HCT116 (cell line): ENCODE data around the gene COG8. TPM values are rescaled to one million over a fixed set of nuclear protein-coding genes. Genes with fewer than 3 reads are reported as not detected.

Source experiments
- ATAC-seq: fragments of 200-7000 bp; cut with Tn5 transposase; 2 replicates; pipeline ENCODE4 v1.9.1; 2020; ENCODE audit warnings: mild to moderate bottlenecking, moderate library complexity
- Bru-seq: library from RNA; stranded (reverse); fragments of 400-500 nt; gene quantifications from one replicate; lab custom pipeline; 2021; lab: Mats Ljungman, UMichigan
- BruChase-seq, 2 experiments: library from RNA; stranded (reverse); fragments of 400-500 nt; gene quantifications; one replicate each; lab custom pipeline; 2021; lab: Mats Ljungman, UMichigan
- BruUV-seq: library from RNA; stranded (reverse); fragments of 400-500 nt; replicated peaks from 2 replicates; lab custom pipeline; 2021; lab: Mats Ljungman, UMichigan
- CTCF ChIA-PET: fragments of 300-600 bp; sonication (Branson Sonifier 250); formaldehyde crosslinking; loops from one replicate; lab custom pipeline; 2021; ENCODE audit warnings: antibody characterized with exemption; lab: Charles Lee
- POLR2A ChIA-PET: fragments of 300-600, 350-600 bp; sonication (Branson Sonifier 250); formaldehyde crosslinking; loops from one replicate; lab custom pipeline; 2021; ENCODE audit warnings: antibody characterized with exemption; lab: Charles Lee
- RAD21 ChIA-PET, 2 experiments: fragments of 300-600 bp; sonication (Branson Sonifier 250); formaldehyde crosslinking; loops; one replicate each; lab custom pipeline; 2023; ENCODE audit warnings: low total read pairs in 2 of 2; ENCODE audit not compliant: uncharacterized antibody in 2 of 2, unreplicated experiment in 2 of 2, low non-redundant PET in 1 of 2; lab: Charles Lee
- DNase-seq: peaks from one replicate; pipeline ENCODE4 v3.0.0-alpha.2; 2010; ENCODE audit warnings: low read depth, low spot score
- H2AFZ ChIP-seq: fragments of 200-600 bp; shearing (Covaris generic), sonication (generic); 2 replicates; pipeline ENCODE4 v1.6.1; 2017; ENCODE audit warnings: low read depth, mixed run types, mixed read lengths, antibody characterized with exemption, low read length; ENCODE audit not compliant: poor library complexity, severe bottlenecking
- H3K27ac ChIP-seq: 2 replicates; pipeline ENCODE4 v1.5.1; 2012; ENCODE audit warnings: low read depth, low read length
- H3K27me3 ChIP-seq: fragments of 200-600 bp; sonication (generic); 2 replicates; pipeline ENCODE4 v1.6.1; 2016; ENCODE audit warnings: mixed run types, low read length, mixed read lengths; ENCODE audit not compliant: insufficient read depth
- H3K36me3 ChIP-seq, 2 experiments: fragments of 200-500 bp in 1 of 2; fragments of 200-600 bp in 1 of 2; sonication (Bioruptor generic) in 1 of 2; sonication (generic) in 1 of 2; 2 replicates each; pipeline versions ENCODE4 v1.5.1 to v1.6.1; 2014 to 2016; ENCODE audit warnings: low read length in 2 of 2, inconsistent platforms in 1 of 2, mixed read lengths in 1 of 2, mixed run types in 1 of 2; ENCODE audit not compliant: insufficient read depth in 2 of 2, control insufficient read depth in 1 of 2
- H3K4me1 ChIP-seq, 2 experiments: fragments of 200-600 bp in 1 of 2; sonication (generic) in 1 of 2; 2 replicates each; pipeline versions ENCODE4 v1.5.1 to v1.6.1; 2012 to 2017; ENCODE audit warnings: low read length in 2 of 2, inconsistent platforms in 1 of 2, mild to moderate bottlenecking in 1 of 2, mixed read lengths in 1 of 2, mixed run types in 1 of 2, moderate library complexity in 1 of 2; ENCODE audit not compliant: insufficient read depth in 2 of 2, control insufficient read depth in 1 of 2
- H3K4me2 ChIP-seq: fragments of 200-600 bp; sonication (generic); 2 replicates; pipeline ENCODE4 v1.6.1; 2017; ENCODE audit warnings: mixed run types, low read length, mixed read lengths
- H3K4me3 ChIP-seq, 2 experiments: fragments of 200-600 bp in 1 of 2; sonication (generic) in 1 of 2; replicated peaks in 1 of 2; 2 replicates each; pipeline ENCODE4 v1.5.1; 2011 to 2016; ENCODE audit warnings: low read length in 2 of 2, control low read depth in 1 of 2, low read depth in 1 of 2, mild to moderate bottlenecking in 1 of 2, mixed read lengths in 1 of 2, mixed run types in 1 of 2
- H3K79me2 ChIP-seq: fragments of 200-600 bp; sonication (generic); 2 replicates; pipeline ENCODE4 v1.6.1; 2017; ENCODE audit warnings: mild to moderate bottlenecking, mixed run types, low read length, moderate library complexity, mixed read lengths; ENCODE audit not compliant: insufficient read depth
- H3K9ac ChIP-seq: fragments of 200-600 bp; sonication (generic); 2 replicates; pipeline ENCODE4 v1.6.1; 2016; ENCODE audit warnings: low read length, mixed read lengths
- H3K9me2 ChIP-seq: fragments of 200-600 bp; sonication (generic), shearing (Covaris generic); 2 replicates; pipeline ENCODE4 v1.6.1; 2017; ENCODE audit warnings: mixed run types, mild to moderate bottlenecking, moderate library complexity; ENCODE audit not compliant: insufficient read depth
- H3K9me3 ChIP-seq, 2 experiments: fragments of 200-500 bp in 1 of 2; fragments of 200-600 bp in 1 of 2; sonication (Bioruptor generic) in 1 of 2; sonication (generic) in 1 of 2; 2 replicates each; pipeline ENCODE4 v1.6.1; 2014 to 2017; ENCODE audit warnings: low read length in 2 of 2, mixed read lengths in 2 of 2, inconsistent platforms in 1 of 2, low read depth in 1 of 2, mild to moderate bottlenecking in 1 of 2, mixed run types in 1 of 2, moderate library complexity in 1 of 2; ENCODE audit not compliant: control insufficient read depth in 1 of 2, insufficient read depth in 1 of 2
- H4K20me1 ChIP-seq: fragments of 200-600 bp; sonication (generic), shearing (Covaris generic); 2 replicates; pipeline ENCODE4 v1.6.1; 2017; ENCODE audit warnings: mixed run types, mild to moderate bottlenecking, moderate library complexity; ENCODE audit not compliant: insufficient read depth
- ATF3 ChIP-seq: IDR thresholded peaks from 2 replicates; pipeline ENCODE4 v1.6.1; 2012
- CTCF ChIP-seq, 3 experiments: fragments of 200-600 bp in 1 of 3; sonication (generic) in 1 of 3; IDR thresholded peaks in 2 of 3; conservative IDR thresholded peaks in 1 of 3; 2 replicates each; pipeline ENCODE4 v1.5.1; 2012 to 2017; ENCODE audit warnings: low read depth in 2 of 3, low read length in 2 of 3, antibody characterized with exemption in 1 of 3, borderline replicate concordance in 1 of 3, control low read depth in 1 of 3, mild to moderate bottlenecking in 1 of 3, mixed read lengths in 1 of 3, mixed run types in 1 of 3, moderate library complexity in 1 of 3; ENCODE audit not compliant: insufficient read depth in 1 of 3
- EGR1 ChIP-seq: IDR thresholded peaks from 2 replicates; pipeline ENCODE4 v1.6.1; 2012; ENCODE audit warnings: low read depth
- ELF1 ChIP-seq: IDR thresholded peaks from 2 replicates; pipeline ENCODE4 v1.6.1; 2012; ENCODE audit warnings: low read depth, borderline replicate concordance
- EZH2 ChIP-seq: fragments of 200-600 bp; sonication (generic); IDR thresholded peaks from 2 replicates; pipeline ENCODE4 v1.6.1; 2017; ENCODE audit warnings: antibody characterized with exemption, mixed run types
- EZH2phosphoT487 ChIP-seq: fragments of 200-600 bp; IDR thresholded peaks from 2 replicates; pipeline ENCODE4 v1.6.1; 2018; ENCODE audit warnings: antibody characterized with exemption, borderline replicate concordance
- FOSL1 ChIP-seq: IDR thresholded peaks from 2 replicates; pipeline ENCODE4 v1.6.1; 2012; ENCODE audit warnings: low read depth
- POLR2A ChIP-seq: IDR thresholded peaks from 2 replicates; pipeline ENCODE4 v1.7.0; 2011; ENCODE audit warnings: borderline replicate concordance; ENCODE audit not compliant: insufficient read depth, insufficient read length; ENCODE audit errors: extremely low read depth
- POLR2AphosphoS5 ChIP-seq: IDR thresholded peaks from 2 replicates; pipeline ENCODE4 v1.6.1; 2011; ENCODE audit warnings: mild to moderate bottlenecking, low read depth, low read length, moderate library complexity
- REST ChIP-seq: IDR thresholded peaks from 2 replicates; pipeline ENCODE4 v1.6.1; 2012; ENCODE audit warnings: low read depth
- SP1 ChIP-seq: IDR thresholded peaks from 2 replicates; pipeline ENCODE4 v1.6.1; 2012; ENCODE audit warnings: low read depth
- SRF ChIP-seq: IDR thresholded peaks from 2 replicates; pipeline ENCODE4 v1.6.1; 2012; ENCODE audit warnings: low read depth
- YY1 ChIP-seq: IDR thresholded peaks from 2 replicates; pipeline ENCODE4 v1.6.1; 2011; ENCODE audit warnings: low read length, low read depth, moderate library complexity, mild to moderate bottlenecking; ENCODE audit not compliant: insufficient replicate concordance; ENCODE audit errors: extremely low read depth
- ZBTB33 ChIP-seq: IDR thresholded peaks from 2 replicates; pipeline ENCODE4 v1.6.1; 2011; ENCODE audit warnings: mild to moderate bottlenecking, low read length, moderate library complexity; ENCODE audit not compliant: insufficient replicate concordance; ENCODE audit errors: extremely low read depth
- ZNF274 ChIP-seq: fragments of 200-500 bp; sonication (Bioruptor generic); IDR thresholded peaks from 2 replicates; pipeline ENCODE4 v1.6.1; 2014; ENCODE audit warnings: mild to moderate bottlenecking, low read depth, low read length, inconsistent platforms
- intact Hi-C: fragments of 100-400 bp; cut with micrococcal nuclease; formaldehyde crosslinking; loops from 2 replicates; pipeline ENCODE4 v1.10.0; 2022
- long read RNA-seq: library from polyadenylated mRNA; unstranded; transcript quantifications from one replicate; pipeline ENCODE4 v2.0.0, GENCODE V29; 2021; ENCODE audit not compliant: unreplicated experiment
- polyA plus RNA-seq: library from polyadenylated mRNA; unstranded; fragments of >200 nt; gene quantifications from 2 replicates; pipeline ENCODE4 v1.2.1, GENCODE V29; 2012; ENCODE audit warnings: missing spikeins
- total RNA-seq: library from RNA; stranded (reverse); gene quantifications from one replicate; pipeline ENCODE4 v1.2.1, GENCODE V29; 2021; ENCODE audit not compliant: unreplicated experiment

The COG8 gene
- total RNA-seq = 50.3 TPM
- polyA plus RNA-seq = 21.0 and 28.2 TPM in 2 replicates
- Bru-seq, nascent RNA = percentile 91 among the genes with signal in this experiment
- BruChase-seq, experiment 1, labeled RNA remaining after a 6-hour chase = percentile 95 among the genes with signal in this experiment
- percentile 97 among the genes with signal in this experiment for BruChase-seq, experiment 2, labeled RNA remaining after a 2-hour chase
- long read RNA-seq, full-length matches to known transcripts = 62 of 115 reads
- long read RNA-seq, partial matches to known transcripts = 38 of 115 reads
- long read RNA-seq, other reads (novel, unspliced or antisense) = 15 of 115 reads

- Histone ChIP-seq H3K9ac (peak within 1 kb of the TSS; percentile 96), H3K27ac (peak within 1 kb of the TSS; percentile 90), H3K4me3 (peak within 1 kb of the TSS; percentile 71 to 94), H3K27me3 (no peaks in the 10 kb centered on the region), H3K9me3 (no peaks in the 10 kb centered on the region), H3K4me1 (peaks cover 11 to 27% of the 10 kb centered on the region in 2 experiments), H3K36me3 (peaks cover 13 to 45% of the 10 kb centered on the region in 2 experiments; a peak in 3 of 4 replicates), H2AFZ (no peak within 1 kb of the TSS), H4K20me1 (no peaks in the 10 kb centered on the region; the same call in 1 of the 2 replicates), H3K79me2 (peaks cover 69% of the 10 kb centered on the region), H3K4me2 (peak within 1 kb of the TSS; percentile 91), H3K9me2 (no peaks in the 10 kb centered on the region)
- DNase-seq = peak; percentile 97
- BruUV-seq = no TSS peak
- RAD21 ChIA-PET = no interaction called here
- POLR2A ChIA-PET = interaction anchor here (0.6 to 1.3 kb wide), 2 partner anchors 9 to 188 kb away, joined by 3 read pairs; partner anchors contain the start of gene PDF
- intact Hi-C loops = no loop called here
- CTCF ChIA-PET = no interaction called here
- ATAC-seq = peak; percentile 96
- TF ChIP-seq ZNF274 = no peak
- TF ChIP-seq ELF1 = peak; percentile 74
- TF ChIP-seq EZH2phosphoT487 = no peak
- peak; percentile 10 for TF ChIP-seq ZBTB33
- no peak for TF ChIP-seq EGR1
- TF ChIP-seq ATF3 = no peak
- no peak for TF ChIP-seq REST
- peak; percentile 61 for TF ChIP-seq POLR2A
- TF ChIP-seq CTCF (IDR thresholded peaks at IDR 0.05 in 2 of 3, conservative IDR thresholded peaks at IDR 0.05 in 1 of 3; ENCODE audit: borderline replicate concordance in 1 of 3, insufficient read depth in 1 of 3, low read depth in 2 of 3, low read length in 2 of 3) = peak; percentile 46 to 76 (median 66); a peak in 5 of 6 replicates
- peak; percentile 56; the same call in 1 of the 2 replicates for TF ChIP-seq SP1
- no peak for TF ChIP-seq FOSL1
- no peak for TF ChIP-seq EZH2
- peak; percentile 96 for TF ChIP-seq YY1
- TF ChIP-seq POLR2AphosphoS5 = peak; percentile 83
- TF ChIP-seq SRF = no peak; the same call in 1 of the 2 replicates
Observed at GRCh38 chr16:69339289-69340094, at the start of gene COG8, which contains the start of gene NIP7. TSS of gene COG8 (minus strand) at chr16:69339564. CDS start at chr16:69339552, 12 bp downstream. TSS of gene NIP7 (plus strand) at chr16:69339772. CDS start at chr16:69339830, 58 bp downstream.
